Measurements from ENCODE around the gene PNPLA3. TPM values are rescaled to one million over a fixed set of nuclear protein-coding genes. Genes with fewer than 3 reads are reported as not detected.
A peak's percentile ranks its signal among the peaks of the same experiment; 100 is the strongest.

The PNPLA3 gene
- polyA plus RNA-seq, 4 donors = 1.3 to 2.2 (median 1.6) TPM

DNA sequence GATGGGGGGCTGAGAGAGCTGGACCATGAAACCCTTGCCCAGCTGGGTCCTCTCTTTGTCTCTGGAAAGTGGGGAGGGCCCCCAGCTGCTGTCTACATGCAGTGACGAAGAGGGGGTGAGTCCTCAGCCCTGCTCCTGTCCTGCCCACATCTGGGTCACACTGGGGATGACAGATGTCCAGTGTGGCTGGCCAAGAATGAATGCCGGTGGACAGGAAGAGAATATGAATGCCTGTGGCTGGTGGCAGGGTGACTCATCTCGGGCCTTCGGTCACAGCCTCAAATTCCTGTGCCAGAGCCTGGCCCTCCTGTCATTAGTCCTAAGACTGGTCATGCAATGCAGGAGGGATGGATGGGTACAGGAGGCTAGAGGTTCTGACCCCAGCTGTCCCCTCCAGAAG, 2.2 kb upstream of the PNPLA3 start:
- DNase-seq (ENCODE audit: low read depth in 4 of 4, low spot score in 2 of 4) = no peak

DNA sequence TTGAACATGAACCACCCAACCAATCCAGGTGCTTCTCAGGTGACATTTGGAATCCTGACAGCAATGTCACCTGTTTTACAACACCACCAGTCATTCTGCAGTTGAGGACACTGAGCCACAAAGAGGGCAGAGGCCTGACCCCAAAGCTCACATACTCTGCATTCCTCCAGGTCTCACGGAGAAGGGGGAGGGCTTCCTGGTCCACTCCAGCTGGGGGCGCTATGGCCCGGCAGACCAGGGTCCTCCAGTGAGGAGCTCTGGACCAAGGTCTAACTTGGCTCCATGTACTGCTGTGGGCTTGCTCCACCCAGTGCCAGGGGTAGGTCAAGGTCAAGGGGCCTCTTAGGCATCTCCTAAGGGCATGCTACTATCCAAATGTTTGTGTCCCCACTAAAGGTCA, 1.5 kb upstream of the PNPLA3 start:
- DNase-seq (ENCODE audit: low read depth in 4 of 4, low spot score in 2 of 4) = no peak

DNA sequence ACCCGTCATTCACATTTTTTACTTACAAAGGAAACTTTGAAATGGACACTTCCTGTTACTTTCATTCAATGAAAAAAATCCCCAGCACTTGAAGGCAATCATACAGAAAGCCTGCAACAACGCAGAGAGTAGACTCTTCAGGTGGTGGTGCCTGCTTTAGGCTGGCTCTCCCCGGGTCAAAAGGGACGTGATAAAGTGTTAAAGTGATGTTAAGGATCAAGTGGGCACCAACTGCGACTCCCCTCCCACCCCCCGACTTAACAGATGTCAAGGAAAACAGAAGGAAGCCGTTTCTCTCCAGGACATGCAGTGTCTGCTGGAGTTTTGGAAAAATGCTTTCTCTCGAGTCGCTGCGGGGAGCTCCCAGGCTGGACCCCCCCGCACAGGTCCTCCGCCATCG, 414 bp upstream of the PNPLA3 start:
- DNase-seq (ENCODE audit: low read depth in 4 of 4, low spot score in 2 of 4) = peak in 1 of 4 donors; percentile 11

DNA sequence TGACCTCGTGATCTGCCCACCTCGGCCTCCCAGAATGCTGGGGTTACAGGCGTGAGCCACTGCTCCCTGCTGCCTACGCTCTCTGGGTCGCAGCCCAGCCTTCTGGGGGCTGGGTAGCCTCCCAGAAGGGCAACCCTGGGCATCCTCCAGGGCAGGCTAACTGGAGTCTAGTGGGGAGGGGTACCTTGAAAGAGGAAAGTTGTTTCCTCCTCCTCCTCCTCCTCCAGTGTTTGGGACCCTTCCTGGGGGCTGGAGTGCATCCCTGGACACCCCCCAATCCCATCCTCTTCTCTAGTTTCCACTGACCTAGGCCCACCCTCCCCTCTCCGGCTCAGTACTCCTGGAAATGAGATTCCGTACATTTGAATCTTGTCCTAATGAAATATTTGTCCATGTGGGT, 1.3 kb downstream of the PNPLA3 start:
- DNase-seq (ENCODE audit: low read depth in 4 of 4, low spot score in 2 of 4) = no peak

DNA sequence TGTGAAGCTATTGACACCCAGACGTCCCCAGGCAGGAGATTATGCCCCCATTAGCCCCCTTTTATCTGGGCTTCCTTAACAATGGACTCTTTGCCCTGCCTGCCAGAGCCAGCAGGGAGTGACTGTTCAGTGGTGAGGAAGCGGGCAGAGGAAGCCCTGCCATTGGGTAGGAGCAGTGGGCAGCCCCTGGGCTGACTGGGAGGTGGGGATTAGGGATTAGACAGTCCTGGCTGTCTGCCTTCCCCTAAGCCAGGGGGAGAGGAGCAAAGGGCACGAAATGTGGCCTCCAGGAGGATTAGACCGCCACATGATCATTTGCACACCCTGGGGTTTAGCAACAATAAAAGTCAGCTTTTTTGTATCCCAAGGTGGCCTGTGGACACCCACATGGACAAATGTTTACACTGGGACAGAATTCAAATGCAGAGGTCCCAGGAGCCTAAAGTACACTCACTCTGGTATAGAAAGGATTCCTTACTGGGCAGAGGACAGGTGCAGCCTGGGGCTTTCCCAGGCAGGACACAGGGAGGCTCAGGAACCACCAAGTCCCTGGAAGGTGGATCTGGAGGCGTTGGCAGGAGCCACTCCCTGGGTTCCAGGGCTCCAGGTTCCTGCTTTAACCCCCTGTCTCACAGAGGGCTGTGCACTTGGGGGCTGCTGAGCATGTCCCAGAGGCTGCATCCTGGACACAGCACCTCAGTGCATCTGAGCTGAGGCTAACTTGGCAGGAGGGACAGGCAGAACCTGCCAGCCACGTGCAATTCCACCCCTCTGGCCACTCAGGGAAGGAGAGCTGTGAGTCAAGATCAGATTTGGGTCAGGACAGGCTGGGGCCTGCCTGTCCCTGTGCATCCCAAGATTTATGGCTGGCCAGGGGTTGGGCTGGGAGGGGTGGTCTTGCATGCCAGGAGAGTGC, 2.1 kb downstream of the PNPLA3 start:
- no peak for DNase-seq (ENCODE audit: low read depth in 4 of 4, low spot score in 2 of 4)

DNA sequence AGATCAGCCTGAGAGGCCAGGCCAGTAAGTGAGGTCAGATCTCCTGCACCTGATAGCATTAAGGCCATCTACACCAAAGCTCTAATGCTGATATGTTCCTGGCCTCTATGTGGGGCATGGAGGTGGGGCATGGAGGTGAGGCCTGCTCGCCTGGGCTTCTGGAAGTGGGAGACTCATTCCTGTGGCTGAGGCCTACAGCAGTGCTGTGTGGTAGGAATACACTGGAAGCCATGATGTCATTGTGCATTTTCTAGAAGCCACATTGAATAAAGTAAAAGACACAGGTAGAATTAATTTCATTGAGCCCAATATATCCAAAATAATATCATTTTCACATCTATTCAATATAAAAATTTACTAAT, 2.7 kb downstream of the PNPLA3 start:
- no peak for DNase-seq (ENCODE audit: low read depth in 4 of 4, low spot score in 2 of 4)

DNA sequence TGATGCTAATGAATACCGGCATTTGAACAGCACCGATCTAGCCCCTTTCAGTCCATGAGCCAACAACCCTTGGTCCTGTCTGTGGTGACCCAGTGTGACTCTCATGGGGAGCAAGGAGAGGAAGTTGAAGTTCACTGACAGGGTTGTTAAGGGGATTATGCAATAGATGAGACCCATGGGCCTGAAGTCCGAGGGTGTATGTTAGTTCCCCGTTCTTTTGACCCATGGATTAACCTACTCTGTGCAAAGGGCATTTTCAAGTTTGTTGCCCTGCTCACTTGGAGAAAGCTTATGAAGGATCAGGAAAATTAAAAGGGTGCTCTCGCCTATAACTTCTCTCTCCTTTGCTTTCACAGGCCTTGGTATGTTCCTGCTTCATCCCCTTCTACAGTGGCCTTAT, 4.9 kb downstream of the PNPLA3 start:
- no peak for DNase-seq (ENCODE audit: low read depth in 4 of 4, low spot score in 2 of 4)

DNA sequence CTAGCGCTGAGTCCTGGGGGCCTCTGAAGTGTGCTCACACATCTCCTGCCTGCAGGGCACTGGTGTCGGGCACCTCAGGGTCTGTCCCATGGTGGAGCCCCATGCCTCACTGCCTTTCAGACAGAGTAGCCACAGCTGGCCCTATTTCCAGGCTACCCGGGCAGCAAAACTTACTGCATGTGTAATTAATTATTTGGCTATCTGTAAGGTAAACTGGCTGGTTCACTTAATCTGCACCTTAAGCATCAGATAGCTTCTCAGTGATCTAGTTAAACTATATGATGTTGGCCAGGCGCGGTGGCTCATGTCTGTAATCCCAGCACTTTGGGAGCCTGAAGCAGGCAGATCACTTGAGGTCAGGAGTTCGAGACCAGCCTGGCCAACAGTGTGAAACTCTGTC, 5.3 kb downstream of the PNPLA3 start:
- DNase-seq (ENCODE audit: low read depth in 4 of 4, low spot score in 2 of 4) = no peak

DNA sequence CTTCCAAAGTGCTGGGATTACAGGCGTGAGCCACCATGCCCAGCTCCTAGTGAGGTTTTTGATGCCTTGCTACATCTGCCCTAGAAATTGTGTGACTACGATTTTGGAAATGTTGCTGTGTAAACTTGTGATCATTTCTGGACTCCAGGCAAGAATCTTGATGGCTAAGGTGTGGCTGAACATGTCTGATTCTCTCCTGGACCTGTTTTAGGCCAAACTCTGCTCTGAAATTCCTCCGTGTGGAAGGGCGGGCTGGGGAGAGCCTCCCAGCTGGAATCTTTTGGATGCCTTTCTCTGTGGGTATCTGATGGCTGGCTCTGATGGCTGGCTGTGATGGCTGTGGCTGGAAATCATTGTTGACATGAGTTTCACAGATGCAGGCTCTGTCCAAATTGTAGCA, 8.2 kb downstream of the PNPLA3 start:
- DNase-seq (ENCODE audit: low read depth in 4 of 4, low spot score in 2 of 4) = no peak

DNA sequence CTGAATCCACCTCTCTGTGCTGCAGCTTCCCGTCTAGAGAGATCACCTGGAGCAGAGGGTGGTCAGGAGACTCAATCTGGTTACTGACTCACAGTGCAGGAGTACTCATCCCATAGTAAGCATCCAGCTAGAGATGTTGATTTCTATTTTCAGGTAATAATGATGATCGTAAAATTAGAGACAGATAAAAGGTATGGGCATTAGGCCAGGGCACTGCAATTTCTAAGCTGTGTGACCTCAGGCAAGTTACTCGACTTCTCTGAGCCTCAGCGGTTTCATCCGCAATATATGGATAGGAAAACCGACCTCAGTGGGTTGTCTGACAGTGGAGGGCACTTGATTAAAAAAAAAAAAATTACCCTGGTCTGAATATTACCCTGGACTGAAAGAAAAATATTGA, 17.8 kb downstream of the PNPLA3 start:
- no peak for DNase-seq (ENCODE audit: low read depth in 4 of 4, low spot score in 2 of 4)

DNA sequence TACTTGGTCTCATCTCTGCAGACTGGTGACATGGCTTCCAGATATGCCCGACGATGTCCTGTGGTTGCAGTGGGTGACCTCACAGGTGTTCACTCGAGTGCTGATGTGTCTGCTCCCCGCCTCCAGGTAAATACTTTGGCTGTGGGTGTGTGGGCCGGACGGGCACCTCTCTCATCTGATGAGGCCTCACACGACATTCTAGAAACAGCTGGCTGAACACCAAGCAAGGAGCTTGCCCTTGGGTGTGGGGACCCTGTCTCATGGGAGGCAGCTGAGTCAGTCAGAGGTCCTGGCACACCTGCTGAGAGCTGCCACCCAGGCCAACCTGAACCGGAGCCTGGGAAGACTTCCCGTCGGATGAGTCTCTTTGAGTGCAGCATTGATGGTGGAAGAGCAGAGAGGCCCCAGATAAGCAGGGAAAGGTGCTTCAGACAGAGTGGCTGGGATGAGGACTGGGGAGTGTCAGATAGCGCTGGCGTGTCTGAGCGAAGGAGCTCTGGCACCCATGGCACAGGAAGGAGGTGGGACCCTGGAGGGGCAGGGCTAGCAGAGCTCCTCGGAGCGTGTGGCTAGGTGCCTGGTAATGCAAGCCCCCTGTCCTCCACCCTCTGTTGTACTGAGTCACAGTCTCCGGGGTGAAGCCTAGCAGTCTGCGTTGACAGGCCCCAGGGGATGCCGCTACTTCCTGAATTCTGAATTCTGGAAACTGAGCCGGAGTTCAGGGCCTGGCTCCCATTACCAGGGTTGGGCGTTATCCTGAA, 21.2 kb downstream of the PNPLA3 start:
- DNase-seq (ENCODE audit: low read depth in 4 of 4, low spot score in 2 of 4) = no peak

DNA sequence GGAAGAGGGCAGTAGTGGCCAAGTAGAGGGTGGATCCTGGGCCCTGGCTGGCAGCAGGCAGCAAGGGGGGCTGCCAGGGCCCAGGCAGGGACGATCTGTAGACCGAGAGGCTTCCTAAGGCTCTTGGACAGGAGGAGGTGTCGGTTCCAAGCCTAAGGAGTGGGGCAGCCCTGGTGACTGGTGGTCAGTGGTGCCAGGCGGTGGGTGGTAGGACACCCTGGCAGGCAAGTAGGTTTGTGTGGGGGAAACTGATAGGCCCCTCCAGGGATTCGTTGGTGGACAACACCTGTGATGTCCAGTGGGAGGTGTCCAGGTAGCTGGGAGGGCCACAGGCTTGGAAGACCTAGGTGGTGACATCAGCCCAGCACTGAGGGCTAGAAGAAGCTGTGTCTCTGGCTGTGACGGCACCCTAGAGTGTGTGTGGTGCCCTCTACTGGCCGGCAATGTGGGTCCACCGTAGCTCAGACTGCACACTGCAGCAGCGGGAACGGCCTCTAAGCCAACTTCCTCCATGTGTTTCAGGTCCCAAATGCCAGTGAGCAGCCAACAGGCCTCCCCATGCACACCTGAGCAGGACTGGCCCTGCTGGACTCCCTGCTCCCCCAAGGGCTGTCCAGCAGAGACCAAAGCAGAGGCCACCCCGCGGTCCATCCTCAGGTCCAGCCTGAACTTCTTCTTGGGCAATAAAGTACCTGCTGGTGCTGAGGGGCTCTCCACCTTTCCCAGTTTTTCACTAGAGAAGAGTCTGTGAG, 22.2 kb downstream of the PNPLA3 start:
- no peak for DNase-seq (ENCODE audit: low read depth in 4 of 4, low spot score in 2 of 4)

DNA sequence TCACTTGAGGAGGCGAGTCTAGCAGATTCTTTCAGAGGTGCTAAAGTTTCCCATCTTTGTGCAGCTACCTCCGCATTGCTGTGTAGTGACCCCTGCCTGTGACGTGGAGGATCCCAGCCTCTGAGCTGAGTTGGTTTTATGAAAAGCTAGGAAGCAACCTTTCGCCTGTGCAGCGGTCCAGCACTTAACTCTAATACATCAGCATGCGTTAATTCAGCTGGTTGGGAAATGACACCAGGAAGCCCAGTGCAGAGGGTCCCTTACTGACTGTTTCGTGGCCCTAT, 22.7 kb downstream of the PNPLA3 start:
- DNase-seq (ENCODE audit: low read depth in 4 of 4, low spot score in 2 of 4) = no peak

DNA sequence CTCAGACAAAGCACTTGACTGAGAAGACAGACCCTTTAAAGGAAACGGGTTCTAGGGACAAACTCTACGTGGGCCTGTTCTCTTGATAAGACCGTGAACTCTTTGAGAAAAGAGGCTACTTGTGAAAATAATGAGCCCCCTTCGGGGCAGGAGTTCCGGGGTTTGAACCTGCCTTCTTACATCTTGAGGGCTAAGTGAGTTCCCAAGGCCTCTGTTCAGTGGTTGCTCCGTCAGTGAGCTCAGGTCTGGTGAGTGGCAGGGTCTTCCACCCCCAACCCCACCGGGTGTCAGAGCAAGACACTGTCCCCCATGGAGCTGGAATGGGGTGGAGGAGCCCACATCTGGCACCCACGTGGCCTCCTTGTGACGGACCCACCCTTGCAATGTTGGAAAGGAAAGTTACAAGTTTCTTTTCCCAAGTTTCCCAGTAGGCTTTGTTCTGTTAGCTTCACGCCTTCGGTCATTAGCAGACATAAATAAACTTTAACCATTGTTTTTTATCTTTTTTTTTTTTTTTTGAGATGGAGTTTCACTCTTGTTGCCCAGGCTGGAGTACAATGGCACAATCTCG, 25.3 kb downstream of the PNPLA3 start:
- DNase-seq (ENCODE audit: low read depth in 4 of 4, low spot score in 2 of 4) = no peak

DNA sequence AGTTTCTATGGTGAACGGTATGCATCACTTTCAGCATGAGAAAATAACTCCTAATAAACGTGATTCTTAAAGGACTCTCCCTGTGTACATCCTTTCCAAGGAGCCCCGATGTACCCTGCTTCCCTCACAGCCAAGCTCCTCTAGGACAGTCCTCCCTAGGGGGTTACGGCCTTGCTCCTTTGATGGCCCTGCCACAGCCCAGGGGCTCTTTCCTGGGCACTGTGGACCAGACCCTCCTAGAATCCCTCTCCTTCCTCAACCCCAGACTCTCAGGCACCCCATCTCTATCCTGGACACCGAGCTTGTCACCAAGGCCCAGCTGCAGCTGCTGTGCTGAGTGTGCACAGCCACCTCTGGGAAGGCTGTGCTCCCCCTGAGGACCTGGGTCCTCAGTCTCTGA, 27.8 kb downstream of the PNPLA3 start:
- DNase-seq (ENCODE audit: low read depth in 4 of 4, low spot score in 2 of 4) = no peak

DNA sequence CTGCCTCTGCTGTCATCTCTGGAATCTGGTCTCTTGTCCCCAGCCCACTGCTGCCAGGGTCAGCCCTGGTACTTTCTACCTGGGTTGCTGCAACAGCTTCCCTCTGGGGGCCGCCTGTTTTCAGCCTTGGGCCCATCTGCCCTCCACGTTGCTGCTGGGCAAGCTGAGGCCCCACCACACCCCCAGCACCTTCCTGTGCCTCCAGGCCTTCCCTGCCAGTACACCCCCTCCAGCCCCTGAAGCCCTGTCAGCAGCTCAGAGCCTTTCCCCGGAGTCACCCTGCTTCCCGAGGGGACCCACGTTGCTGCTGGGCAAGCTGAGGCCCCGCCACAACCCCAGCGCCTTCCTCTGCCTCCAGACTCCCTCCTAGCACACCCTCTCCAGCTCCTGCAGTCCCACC, 28.4 kb downstream of the PNPLA3 start:
- no peak for DNase-seq (ENCODE audit: low read depth in 4 of 4, low spot score in 2 of 4)

DNA sequence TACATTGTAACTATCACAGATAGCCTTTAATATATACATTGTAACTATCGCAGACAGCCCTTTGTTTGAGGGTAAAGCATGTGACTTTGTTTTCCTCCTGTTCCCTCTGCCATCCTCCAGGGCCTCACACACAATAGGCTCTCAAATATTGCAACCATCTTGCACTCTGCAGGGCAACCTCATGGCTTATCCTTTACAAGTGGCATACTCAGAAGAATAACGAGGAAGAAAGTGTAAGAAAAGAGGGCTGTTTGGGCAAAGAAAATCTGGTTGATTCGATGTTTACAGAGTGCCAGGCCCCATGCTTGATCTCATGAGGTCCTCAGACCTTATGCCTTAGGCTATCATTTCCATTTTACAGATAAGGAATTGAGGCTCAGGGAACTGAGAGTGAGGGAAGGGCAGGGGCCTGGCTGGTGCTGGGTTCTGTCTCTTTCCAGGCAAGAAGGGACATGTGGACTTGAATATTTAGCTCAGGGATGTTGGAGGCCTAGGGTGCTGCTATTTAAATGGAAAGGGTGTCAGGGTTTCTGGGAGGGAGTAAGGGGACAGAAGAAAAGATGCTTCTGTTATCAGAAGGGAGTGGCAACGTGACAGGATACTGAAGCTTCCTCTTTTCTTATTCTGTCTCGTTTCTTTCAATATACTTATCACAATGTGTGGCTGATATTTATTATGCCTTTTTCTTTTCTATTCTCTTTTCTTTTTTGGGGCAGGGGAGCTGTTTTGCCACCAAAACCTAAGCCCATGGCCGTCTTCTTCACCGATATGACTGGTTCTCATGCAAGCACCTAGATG, 30.6 kb downstream of the PNPLA3 start:
- no peak for DNase-seq (ENCODE audit: low read depth in 4 of 4, low spot score in 2 of 4)

DNA sequence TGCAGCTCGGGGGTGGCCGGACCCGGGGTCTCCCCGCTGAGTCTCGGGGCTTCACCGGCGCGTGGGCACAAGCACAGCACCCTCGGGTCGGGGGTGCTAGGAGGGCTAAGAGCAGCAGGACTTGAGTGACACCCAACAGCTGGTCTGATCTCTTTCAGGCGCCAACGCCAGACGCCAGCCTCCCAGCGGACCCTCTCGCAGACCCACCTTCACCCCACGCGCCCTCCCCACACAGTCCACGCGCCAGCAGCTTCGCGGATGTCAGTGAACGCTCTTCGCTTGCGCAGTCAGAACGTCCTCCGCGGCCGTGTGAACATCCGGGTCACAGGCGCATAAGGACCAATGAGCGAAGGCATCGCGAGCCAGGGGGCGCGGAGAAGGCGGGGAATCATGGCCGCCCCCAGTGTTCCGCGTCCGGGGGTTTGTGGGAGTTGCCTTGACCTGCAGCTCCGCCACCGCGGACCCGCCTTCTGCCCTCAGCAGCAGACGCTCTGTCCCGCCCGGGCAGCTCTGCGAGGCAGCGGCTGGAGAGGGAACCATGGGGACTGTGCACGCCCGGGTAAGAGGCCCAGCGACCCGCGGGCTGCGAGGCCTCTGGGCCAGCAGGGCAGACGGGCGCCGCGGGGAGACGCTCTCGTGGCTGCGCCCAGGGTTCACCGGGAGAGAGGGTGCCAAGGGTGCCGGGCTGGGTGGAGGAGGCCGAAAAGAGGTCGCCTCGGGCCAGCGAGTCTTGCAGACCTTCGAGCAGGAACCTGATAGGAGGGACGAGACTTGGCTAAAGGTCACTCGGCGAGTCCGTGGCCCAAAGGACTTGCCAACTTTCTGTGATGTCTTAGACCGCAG, 31.7 kb downstream of the PNPLA3 start, which contains the start of gene SAMM50:
SAMM50 (plus strand) TSS at position 403 of the 843 bp plus-strand sequence; CDS start at position 539, 136 bp downstream.
- DNase-seq (ENCODE audit: low read depth in 4 of 4, low spot score in 2 of 4) = peak; percentile 66 to 86 (median 82)

Data from left renal cortex interstitium (tissue), 4 donors.